HEK293 (cell line): ENCODE results near the gene TMEM203.

Experiments
- CTCF ChIA-PET: fragments of 350-600 bp; formaldehyde crosslinking; extraction: SDS; loops from one replicate; lab custom pipeline; 2021; ENCODE audit warnings: antibody characterized with exemption; lab: Yijun Ruan, JAX
- POLR2A ChIA-PET: fragments of 300-600 bp; formaldehyde crosslinking; extraction: SDS; loops from one replicate; lab custom pipeline; 2020; ENCODE audit warnings: antibody characterized with exemption, inconsistent platforms; lab: Yijun Ruan, JAX
- H3K27ac ChIP-seq: fragments of 200-500 bp; sonication (Bioruptor generic); 2 replicates; pipeline ENCODE4 v1.5.1; 2014; ENCODE audit warnings: low read depth, low read length, control low read depth, inconsistent platforms; ENCODE audit errors: extremely low read depth
- H3K36me3 ChIP-seq, 2 experiments: fragments of 200-500 bp in 1 of 2; sonication (Bioruptor generic) in 1 of 2; 1 replicate in 1 of 2; 2 replicates in 1 of 2; pipeline ENCODE4 v1.5.1; 2014 to 2017; ENCODE audit warnings: inconsistent platforms in 2 of 2, low read length in 2 of 2; ENCODE audit not compliant: control insufficient read depth in 2 of 2, insufficient read depth in 1 of 2
- H3K4me1 ChIP-seq: fragments of 200-500 bp; sonication (Bioruptor generic); 2 replicates; pipeline ENCODE4 v1.5.1; 2014; ENCODE audit warnings: mild to moderate bottlenecking, low read length, inconsistent platforms; ENCODE audit not compliant: control insufficient read depth, insufficient read depth
- H3K4me3 ChIP-seq: 2 replicates; pipeline ENCODE4 v1.5.1; 2011; ENCODE audit warnings: low read depth, mild to moderate bottlenecking, control low read depth, low read length, moderate library complexity
- H3K9me3 ChIP-seq: fragments of 200-500 bp; sonication (Bioruptor generic); 2 replicates; pipeline ENCODE4 v1.5.1; 2014; ENCODE audit warnings: low read depth, low read length, inconsistent platforms; ENCODE audit not compliant: control insufficient read depth, insufficient read depth
- BCL11B ChIP-seq: fragments of 450-650 bp; formaldehyde crosslinking; IDR thresholded peaks from 2 replicates; pipeline ENCODE4 v1.5.1; 2016; ENCODE audit warnings: low read depth, missing biosample characterization, missing genetic modification characterization
- GLIS2 ChIP-seq: fragments of 450-650 bp; formaldehyde crosslinking; IDR thresholded peaks from 2 replicates; pipeline ENCODE4 v1.5.1; 2016; ENCODE audit warnings: missing biosample characterization, missing genetic modification characterization
- INSM2 ChIP-seq: fragments of 450-650 bp; formaldehyde crosslinking; IDR thresholded peaks from 2 replicates; pipeline ENCODE4 v1.5.1; 2016; ENCODE audit warnings: missing biosample characterization, missing genetic modification characterization
- PRDM1 ChIP-seq: fragments of 450-650 bp; formaldehyde crosslinking; IDR thresholded peaks from 2 replicates; pipeline ENCODE4; 2016; ENCODE audit warnings: missing biosample characterization, missing genetic modification characterization
- WT1 ChIP-seq: fragments of 450-650 bp; formaldehyde crosslinking; IDR thresholded peaks from 2 replicates; pipeline ENCODE4 v1.5.1; 2016; ENCODE audit warnings: missing biosample characterization, missing genetic modification characterization
- ZBTB26 ChIP-seq: fragments of 450-650 bp; formaldehyde crosslinking; optimal IDR thresholded peaks from 2 replicates; pipeline ENCODE3; 2016; ENCODE audit warnings: missing biosample characterization, mild to moderate bottlenecking, missing genetic modification characterization
- ZNF146 ChIP-seq: fragments of 450-650 bp; formaldehyde crosslinking; IDR thresholded peaks from 2 replicates; pipeline ENCODE4 v1.5.1; 2016; ENCODE audit warnings: missing biosample characterization, missing genetic modification characterization
- ZNF19 ChIP-seq: fragments of 450-650 bp; formaldehyde crosslinking; IDR thresholded peaks from 2 replicates; pipeline ENCODE4; 2016; ENCODE audit warnings: missing biosample characterization, missing genetic modification characterization, low read depth
- ZNF544 ChIP-seq: fragments of 450-650 bp; formaldehyde crosslinking; IDR thresholded peaks from 2 replicates; pipeline ENCODE4 v1.5.0; 2017; ENCODE audit warnings: missing biosample characterization, missing genetic modification characterization
- ZNF830 ChIP-seq: fragments of 450-650 bp; IDR thresholded peaks from 2 replicates; pipeline ENCODE4 v1.5.0; 2018; ENCODE audit warnings: missing biosample characterization, missing genetic modification characterization, low read depth, mild to moderate bottlenecking, moderate library complexity
- TF ChIP-seq, protein P1 (sequence below): fragments of 450-650 bp; formaldehyde crosslinking; IDR thresholded peaks from 2 replicates; pipeline ENCODE4 v1.5.1; 2016; ENCODE audit warnings: missing biosample characterization, missing genetic modification characterization
- TF ChIP-seq, protein P2 (sequence below): fragments of 450-650 bp; formaldehyde crosslinking; IDR thresholded peaks from 2 replicates; pipeline ENCODE4 v1.5.1; 2016; ENCODE audit warnings: missing biosample characterization, missing genetic modification characterization
- TF ChIP-seq, protein P3 (sequence below): fragments of 450-650 bp; formaldehyde crosslinking; IDR thresholded peaks from 2 replicates; pipeline ENCODE4 v1.5.1; 2016; ENCODE audit warnings: missing biosample characterization, missing genetic modification characterization
- TF ChIP-seq, protein P4 (sequence below): fragments of 450-650 bp; formaldehyde crosslinking; IDR thresholded peaks from 2 replicates; pipeline ENCODE4 v1.5.1; 2016; ENCODE audit warnings: missing biosample characterization, missing genetic modification characterization

The TMEM203 gene

GRCh38 chr9:137228968-137229896 lies 23.8 kb upstream of the TMEM203 start (continued):
- TF ChIP-seq, protein P1, sequence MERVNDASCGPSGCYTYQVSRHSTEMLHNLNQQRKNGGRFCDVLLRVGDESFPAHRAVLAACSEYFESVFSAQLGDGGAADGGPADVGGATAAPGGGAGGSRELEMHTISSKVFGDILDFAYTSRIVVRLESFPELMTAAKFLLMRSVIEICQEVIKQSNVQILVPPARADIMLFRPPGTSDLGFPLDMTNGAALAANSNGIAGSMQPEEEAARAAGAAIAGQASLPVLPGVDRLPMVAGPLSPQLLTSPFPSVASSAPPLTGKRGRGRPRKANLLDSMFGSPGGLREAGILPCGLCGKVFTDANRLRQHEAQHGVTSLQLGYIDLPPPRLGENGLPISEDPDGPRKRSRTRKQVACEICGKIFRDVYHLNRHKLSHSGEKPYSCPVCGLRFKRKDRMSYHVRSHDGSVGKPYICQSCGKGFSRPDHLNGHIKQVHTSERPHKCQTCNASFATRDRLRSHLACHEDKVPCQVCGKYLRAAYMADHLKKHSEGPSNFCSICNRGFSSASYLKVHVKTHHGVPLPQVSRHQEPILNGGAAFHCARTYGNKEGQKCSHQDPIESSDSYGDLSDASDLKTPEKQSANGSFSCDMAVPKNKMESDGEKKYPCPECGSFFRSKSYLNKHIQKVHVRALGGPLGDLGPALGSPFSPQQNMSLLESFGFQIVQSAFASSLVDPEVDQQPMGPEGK (tag by site-specific recombination): no peak
- TF ChIP-seq ZBTB26 (tag by site-specific recombination): no peak
- TF ChIP-seq PRDM1 (tag by site-specific recombination): no peak
- TF ChIP-seq ZNF146: no peak
- no peak for TF ChIP-seq INSM2 (tag by site-specific recombination)
- TF ChIP-seq WT1 (tag by site-specific recombination): no peak
- TF ChIP-seq ZNF830 (tag by site-specific recombination): no peak
- TF ChIP-seq, protein P2, sequence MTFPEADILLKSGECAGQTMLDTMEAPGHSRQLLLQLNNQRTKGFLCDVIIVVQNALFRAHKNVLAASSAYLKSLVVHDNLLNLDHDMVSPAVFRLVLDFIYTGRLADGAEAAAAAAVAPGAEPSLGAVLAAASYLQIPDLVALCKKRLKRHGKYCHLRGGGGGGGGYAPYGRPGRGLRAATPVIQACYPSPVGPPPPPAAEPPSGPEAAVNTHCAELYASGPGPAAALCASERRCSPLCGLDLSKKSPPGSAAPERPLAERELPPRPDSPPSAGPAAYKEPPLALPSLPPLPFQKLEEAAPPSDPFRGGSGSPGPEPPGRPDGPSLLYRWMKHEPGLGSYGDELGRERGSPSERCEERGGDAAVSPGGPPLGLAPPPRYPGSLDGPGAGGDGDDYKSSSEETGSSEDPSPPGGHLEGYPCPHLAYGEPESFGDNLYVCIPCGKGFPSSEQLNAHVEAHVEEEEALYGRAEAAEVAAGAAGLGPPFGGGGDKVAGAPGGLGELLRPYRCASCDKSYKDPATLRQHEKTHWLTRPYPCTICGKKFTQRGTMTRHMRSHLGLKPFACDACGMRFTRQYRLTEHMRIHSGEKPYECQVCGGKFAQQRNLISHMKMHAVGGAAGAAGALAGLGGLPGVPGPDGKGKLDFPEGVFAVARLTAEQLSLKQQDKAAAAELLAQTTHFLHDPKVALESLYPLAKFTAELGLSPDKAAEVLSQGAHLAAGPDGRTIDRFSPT (tag by site-specific recombination): 0 out of 2 replicates have a peak, but pooled peaks have one; percentile 10
- TF ChIP-seq, protein P3, sequence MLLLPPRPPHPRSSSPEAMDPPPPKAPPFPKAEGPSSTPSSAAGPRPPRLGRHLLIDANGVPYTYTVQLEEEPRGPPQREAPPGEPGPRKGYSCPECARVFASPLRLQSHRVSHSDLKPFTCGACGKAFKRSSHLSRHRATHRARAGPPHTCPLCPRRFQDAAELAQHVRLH (tag by site-specific recombination): no peak
- TF ChIP-seq, all 188 proteins: peak for 4

GRCh38 chr9:137228506-137228967 lies 23.1 kb upstream of the TMEM203 start:
- POLR2A ChIA-PET: interaction anchor here (1.8 to 17.2 kb wide), 4 partner anchors 13 to 182 kb away, joined by 3 to 304 read pairs (median 119); partner anchors contain the start of genes NDOR1, NPDC1, TMEM203 and TPRN
- TF ChIP-seq, protein P2 (tag by site-specific recombination): 0 out of 2 replicates have a peak, but pooled peaks have one; percentile 10
- TF ChIP-seq ZNF544 (tag by site-specific recombination) (no peak), ZNF19 (tag by site-specific recombination) (no peak), GLIS2 (tag by site-specific recombination) (peak; percentile 53; the same call in 1 of the 2 replicates), BCL11B (tag by site-specific recombination) (0 out of 2 replicates have a peak, but pooled peaks have one; percentile 25)
- TF ChIP-seq, protein P4, sequence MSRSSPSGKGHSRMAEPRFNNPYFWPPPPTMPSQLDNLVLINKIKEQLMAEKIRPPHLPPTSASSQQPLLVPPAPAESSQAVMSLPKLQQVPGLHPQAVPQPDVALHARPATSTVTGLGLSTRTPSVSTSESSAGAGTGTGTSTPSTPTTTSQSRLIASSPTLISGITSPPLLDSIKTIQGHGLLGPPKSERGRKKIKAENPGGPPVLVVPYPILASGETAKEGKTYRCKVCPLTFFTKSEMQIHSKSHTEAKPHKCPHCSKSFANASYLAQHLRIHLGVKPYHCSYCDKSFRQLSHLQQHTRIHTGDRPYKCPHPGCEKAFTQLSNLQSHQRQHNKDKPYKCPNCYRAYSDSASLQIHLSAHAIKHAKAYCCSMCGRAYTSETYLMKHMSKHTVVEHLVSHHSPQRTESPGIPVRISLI (tag by site-specific recombination): no peak
- H3K27ac ChIP-seq: no peak overlapping the region
- no peak overlapping the region for H3K4me3 ChIP-seq
- no peaks in the 10 kb centered on the region for H3K4me1 ChIP-seq
- no peaks in the 10 kb centered on the region for H3K36me3 ChIP-seq
- CTCF ChIA-PET: interaction anchor here (0.6 to 6.7 kb wide), 16 partner anchors 8 to 441 kb away, joined by 3 to 69 read pairs (median 6); partner anchors contain the start of genes ABCA2, LRRC26, NPDC1 and SAPCD2
- H3K9me3 ChIP-seq: no peaks in the 10 kb centered on the region
